AG10803 (cell line): ENCODE measurements around the gene TIGAR.

ENCODE experiments used
- DNase-seq: peaks from one replicate; pipeline ENCODE4 v3.0.0; 2010; ENCODE audit warnings: low read depth
- H3K4me3 ChIP-seq: 2 replicates; pipeline ENCODE4 v1.5.1; 2011; ENCODE audit warnings: mild to moderate bottlenecking, low read length, control low read depth
- CTCF ChIP-seq: conservative IDR thresholded peaks from 2 replicates; pipeline ENCODE4 v1.5.1; 2011; ENCODE audit warnings: mild to moderate bottlenecking, low read length, control low read depth, inconsistent platforms

The TIGAR gene

GRCh38 chr12:4392223-4392742 is 71.3 kb downstream of the TIGAR start:
- no peak overlapping the region for H3K4me3 ChIP-seq
- no peak for DNase-seq
- no peak for TF ChIP-seq CTCF

GRCh38 chr12:4393211-4393610 is 72.2 kb downstream of the TIGAR start:
- H3K4me3 ChIP-seq: no peak overlapping the region
- no peak for DNase-seq
- no peak for TF ChIP-seq CTCF

- no peak for TF ChIP-seq CTCF
Measured at GRCh38 chr12:4395818-4396217, 74.8 kb downstream of the TIGAR start.

GRCh38 chr12:4401117-4401516 is 80.1 kb downstream of the TIGAR start:
- DNase-seq: no peak
- TF ChIP-seq CTCF: no peak
- no peak overlapping the region for H3K4me3 ChIP-seq

More at GRCh38 chr12:4395818-4396217, 74.8 kb downstream of the TIGAR start:
- H3K4me3 ChIP-seq: no peak overlapping the region
- DNase-seq: no peak

- no peak overlapping the region for H3K4me3 ChIP-seq
- TF ChIP-seq CTCF: no peak
Measured at GRCh38 chr12:4402996-4403395, 82.0 kb downstream of the TIGAR start.

More at GRCh38 chr12:4402996-4403395, 82.0 kb downstream of the TIGAR start:
- DNase-seq: no peak
